Measurements from ENCODE around the gene TRIM65.

DNA sequence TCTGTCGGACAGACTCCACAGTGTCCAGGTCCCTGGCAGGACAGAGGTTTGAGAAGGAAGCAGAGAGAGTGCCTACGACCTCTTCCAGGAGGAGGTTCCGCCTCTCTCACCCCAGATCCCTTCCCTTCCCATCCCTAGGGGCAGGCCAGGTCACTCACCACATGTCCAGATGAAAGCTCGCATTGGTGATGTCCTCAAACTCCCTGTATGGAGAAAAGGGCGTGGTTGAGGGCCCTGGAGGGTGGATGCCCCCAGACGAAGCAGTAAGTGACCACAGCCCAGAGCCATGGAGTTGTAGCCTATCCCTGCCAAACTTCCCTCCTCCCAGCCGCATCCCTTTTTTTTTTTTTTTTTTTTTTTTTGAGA, 56.0 kb downstream of the TRIM65 start:
- TF ChIP-seq, protein P1, sequence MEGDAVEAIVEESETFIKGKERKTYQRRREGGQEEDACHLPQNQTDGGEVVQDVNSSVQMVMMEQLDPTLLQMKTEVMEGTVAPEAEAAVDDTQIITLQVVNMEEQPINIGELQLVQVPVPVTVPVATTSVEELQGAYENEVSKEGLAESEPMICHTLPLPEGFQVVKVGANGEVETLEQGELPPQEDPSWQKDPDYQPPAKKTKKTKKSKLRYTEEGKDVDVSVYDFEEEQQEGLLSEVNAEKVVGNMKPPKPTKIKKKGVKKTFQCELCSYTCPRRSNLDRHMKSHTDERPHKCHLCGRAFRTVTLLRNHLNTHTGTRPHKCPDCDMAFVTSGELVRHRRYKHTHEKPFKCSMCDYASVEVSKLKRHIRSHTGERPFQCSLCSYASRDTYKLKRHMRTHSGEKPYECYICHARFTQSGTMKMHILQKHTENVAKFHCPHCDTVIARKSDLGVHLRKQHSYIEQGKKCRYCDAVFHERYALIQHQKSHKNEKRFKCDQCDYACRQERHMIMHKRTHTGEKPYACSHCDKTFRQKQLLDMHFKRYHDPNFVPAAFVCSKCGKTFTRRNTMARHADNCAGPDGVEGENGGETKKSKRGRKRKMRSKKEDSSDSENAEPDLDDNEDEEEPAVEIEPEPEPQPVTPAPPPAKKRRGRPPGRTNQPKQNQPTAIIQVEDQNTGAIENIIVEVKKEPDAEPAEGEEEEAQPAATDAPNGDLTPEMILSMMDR (conservative IDR thresholded peaks at IDR 0.05; ENCODE audit: low read depth in 2 of 2): no peak
- TF ChIP-seq POLR2AphosphoS5 (IDR thresholded peaks at IDR 0.05; ENCODE audit: low read depth) (no peak), CREB1 (CRISPR knock-in tag; IDR thresholded peaks at IDR 0.05; ENCODE audit: low read depth) (no peak), EZH2phosphoT487 (IDR thresholded peaks at IDR 0.05; ENCODE audit: unreplicated experiment) (no peak), EZH2 (IDR thresholded peaks at IDR 0.05; ENCODE audit: low read depth, unreplicated experiment) (no peak), ZNF114 (CRISPR knock-in tag; IDR thresholded peaks at IDR 0.05) (no peak), ZNF331 (CRISPR knock-in tag; IDR thresholded peaks at IDR 0.05; ENCODE audit: low read depth) (no peak), JUNB (IDR thresholded peaks at IDR 0.05; ENCODE audit: unreplicated experiment) (no peak), NANOG (IDR thresholded peaks at IDR 0.05; ENCODE audit: borderline replicate concordance) (no peak), STAT1 (IDR thresholded peaks at IDR 0.05; ENCODE audit: unreplicated experiment) (no peak)
- TF ChIP-seq, protein P2, sequence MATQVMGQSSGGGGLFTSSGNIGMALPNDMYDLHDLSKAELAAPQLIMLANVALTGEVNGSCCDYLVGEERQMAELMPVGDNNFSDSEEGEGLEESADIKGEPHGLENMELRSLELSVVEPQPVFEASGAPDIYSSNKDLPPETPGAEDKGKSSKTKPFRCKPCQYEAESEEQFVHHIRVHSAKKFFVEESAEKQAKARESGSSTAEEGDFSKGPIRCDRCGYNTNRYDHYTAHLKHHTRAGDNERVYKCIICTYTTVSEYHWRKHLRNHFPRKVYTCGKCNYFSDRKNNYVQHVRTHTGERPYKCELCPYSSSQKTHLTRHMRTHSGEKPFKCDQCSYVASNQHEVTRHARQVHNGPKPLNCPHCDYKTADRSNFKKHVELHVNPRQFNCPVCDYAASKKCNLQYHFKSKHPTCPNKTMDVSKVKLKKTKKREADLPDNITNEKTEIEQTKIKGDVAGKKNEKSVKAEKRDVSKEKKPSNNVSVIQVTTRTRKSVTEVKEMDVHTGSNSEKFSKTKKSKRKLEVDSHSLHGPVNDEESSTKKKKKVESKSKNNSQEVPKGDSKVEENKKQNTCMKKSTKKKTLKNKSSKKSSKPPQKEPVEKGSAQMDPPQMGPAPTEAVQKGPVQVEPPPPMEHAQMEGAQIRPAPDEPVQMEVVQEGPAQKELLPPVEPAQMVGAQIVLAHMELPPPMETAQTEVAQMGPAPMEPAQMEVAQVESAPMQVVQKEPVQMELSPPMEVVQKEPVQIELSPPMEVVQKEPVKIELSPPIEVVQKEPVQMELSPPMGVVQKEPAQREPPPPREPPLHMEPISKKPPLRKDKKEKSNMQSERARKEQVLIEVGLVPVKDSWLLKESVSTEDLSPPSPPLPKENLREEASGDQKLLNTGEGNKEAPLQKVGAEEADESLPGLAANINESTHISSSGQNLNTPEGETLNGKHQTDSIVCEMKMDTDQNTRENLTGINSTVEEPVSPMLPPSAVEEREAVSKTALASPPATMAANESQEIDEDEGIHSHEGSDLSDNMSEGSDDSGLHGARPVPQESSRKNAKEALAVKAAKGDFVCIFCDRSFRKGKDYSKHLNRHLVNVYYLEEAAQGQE (IDR thresholded peaks at IDR 0.05; ENCODE audit: unreplicated experiment): no peak
- TF ChIP-seq, protein P3, sequence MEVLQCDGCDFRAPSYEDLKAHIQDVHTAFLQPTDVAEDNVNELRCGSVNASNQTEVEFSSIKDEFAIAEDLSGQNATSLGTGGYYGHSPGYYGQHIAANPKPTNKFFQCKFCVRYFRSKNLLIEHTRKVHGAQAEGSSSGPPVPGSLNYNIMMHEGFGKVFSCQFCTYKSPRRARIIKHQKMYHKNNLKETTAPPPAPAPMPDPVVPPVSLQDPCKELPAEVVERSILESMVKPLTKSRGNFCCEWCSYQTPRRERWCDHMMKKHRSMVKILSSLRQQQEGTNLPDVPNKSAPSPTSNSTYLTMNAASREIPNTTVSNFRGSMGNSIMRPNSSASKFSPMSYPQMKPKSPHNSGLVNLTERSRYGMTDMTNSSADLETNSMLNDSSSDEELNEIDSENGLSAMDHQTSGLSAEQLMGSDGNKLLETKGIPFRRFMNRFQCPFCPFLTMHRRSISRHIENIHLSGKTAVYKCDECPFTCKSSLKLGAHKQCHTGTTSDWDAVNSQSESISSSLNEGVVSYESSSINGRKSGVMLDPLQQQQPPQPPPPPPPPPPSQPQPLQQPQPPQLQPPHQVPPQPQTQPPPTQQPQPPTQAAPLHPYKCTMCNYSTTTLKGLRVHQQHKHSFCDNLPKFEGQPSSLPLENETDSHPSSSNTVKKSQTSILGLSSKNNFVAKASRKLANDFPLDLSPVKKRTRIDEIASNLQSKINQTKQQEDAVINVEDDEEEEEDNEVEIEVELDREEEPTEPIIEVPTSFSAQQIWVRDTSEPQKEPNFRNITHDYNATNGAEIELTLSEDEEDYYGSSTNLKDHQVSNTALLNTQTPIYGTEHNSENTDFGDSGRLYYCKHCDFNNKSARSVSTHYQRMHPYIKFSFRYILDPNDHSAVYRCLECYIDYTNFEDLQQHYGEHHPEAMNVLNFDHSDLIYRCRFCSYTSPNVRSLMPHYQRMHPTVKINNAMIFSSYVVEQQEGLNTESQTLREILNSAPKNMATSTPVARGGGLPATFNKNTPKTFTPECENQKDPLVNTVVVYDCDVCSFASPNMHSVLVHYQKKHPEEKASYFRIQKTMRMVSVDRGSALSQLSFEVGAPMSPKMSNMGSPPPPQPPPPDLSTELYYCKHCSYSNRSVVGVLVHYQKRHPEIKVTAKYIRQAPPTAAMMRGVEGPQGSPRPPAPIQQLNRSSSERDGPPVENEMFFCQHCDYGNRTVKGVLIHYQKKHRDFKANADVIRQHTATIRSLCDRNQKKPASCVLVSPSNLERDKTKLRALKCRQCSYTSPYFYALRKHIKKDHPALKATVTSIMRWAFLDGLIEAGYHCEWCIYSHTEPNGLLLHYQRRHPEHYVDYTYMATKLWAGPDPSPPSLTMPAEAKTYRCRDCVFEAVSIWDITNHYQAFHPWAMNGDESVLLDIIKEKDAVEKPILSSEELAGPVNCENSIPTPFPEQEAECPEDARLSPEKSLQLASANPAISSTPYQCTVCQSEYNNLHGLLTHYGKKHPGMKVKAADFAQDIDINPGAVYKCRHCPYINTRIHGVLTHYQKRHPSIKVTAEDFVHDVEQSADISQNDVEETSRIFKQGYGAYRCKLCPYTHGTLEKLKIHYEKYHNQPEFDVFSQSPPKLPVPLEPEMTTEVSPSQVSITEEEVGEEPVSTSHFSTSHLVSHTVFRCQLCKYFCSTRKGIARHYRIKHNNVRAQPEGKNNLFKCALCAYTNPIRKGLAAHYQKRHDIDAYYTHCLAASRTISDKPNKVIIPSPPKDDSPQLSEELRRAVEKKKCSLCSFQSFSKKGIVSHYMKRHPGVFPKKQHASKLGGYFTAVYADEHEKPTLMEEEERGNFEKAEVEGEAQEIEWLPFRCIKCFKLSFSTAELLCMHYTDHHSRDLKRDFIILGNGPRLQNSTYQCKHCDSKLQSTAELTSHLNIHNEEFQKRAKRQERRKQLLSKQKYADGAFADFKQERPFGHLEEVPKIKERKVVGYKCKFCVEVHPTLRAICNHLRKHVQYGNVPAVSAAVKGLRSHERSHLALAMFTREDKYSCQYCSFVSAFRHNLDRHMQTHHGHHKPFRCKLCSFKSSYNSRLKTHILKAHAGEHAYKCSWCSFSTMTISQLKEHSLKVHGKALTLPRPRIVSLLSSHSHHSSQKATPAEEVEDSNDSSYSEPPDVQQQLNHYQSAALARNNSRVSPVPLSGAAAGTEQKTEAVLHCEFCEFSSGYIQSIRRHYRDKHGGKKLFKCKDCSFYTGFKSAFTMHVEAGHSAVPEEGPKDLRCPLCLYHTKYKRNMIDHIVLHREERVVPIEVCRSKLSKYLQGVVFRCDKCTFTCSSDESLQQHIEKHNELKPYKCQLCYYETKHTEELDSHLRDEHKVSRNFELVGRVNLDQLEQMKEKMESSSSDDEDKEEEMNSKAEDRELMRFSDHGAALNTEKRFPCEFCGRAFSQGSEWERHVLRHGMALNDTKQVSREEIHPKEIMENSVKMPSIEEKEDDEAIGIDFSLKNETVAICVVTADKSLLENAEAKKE (CRISPR knock-in tag; IDR thresholded peaks at IDR 0.05): no peak
- TF ChIP-seq, protein P4, sequence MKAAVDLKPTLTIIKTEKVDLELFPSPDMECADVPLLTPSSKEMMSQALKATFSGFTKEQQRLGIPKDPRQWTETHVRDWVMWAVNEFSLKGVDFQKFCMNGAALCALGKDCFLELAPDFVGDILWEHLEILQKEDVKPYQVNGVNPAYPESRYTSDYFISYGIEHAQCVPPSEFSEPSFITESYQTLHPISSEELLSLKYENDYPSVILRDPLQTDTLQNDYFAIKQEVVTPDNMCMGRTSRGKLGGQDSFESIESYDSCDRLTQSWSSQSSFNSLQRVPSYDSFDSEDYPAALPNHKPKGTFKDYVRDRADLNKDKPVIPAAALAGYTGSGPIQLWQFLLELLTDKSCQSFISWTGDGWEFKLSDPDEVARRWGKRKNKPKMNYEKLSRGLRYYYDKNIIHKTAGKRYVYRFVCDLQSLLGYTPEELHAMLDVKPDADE (IDR thresholded peaks at IDR 0.05): no peak
